Endometrium (tissue), 2 donors: ENCODE data around the gene PLVAP.
"Not testable (repeated sequence)": the region's sequence is repeated elsewhere in the genome, so short reads cannot be mapped to it uniquely, and the experiment has no call there.

Source experiments
- FAIRE-seq: peaks from 2 replicates; lab custom pipeline; 2012; peaks lifted over from hg19 to GRCh38; lab: Jason Lieb, UNC
- donor health status: control.
- donor health status: control.

PLVAP gene

DNA sequence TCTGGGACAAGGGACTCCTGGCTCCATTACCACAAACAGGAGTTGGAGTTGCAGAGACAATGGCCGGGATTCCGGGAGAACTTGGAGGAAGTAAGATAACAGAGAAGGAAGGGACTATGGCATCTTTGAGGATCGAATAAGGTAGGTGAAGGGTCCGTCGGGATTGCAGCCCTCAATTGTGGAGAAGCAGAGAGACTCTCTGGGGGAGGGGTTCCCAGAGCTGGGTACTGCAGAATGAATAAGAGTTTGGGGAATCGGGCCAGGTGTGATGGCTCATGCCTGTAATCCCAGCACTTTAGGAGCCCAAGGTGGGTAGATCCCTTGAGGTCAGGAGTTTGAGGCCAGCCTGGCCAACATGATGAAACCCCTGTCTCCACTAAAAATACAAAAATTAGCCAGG lies 24.5 kb upstream of the PLVAP start:
- FAIRE-seq, result no peak

DNA sequence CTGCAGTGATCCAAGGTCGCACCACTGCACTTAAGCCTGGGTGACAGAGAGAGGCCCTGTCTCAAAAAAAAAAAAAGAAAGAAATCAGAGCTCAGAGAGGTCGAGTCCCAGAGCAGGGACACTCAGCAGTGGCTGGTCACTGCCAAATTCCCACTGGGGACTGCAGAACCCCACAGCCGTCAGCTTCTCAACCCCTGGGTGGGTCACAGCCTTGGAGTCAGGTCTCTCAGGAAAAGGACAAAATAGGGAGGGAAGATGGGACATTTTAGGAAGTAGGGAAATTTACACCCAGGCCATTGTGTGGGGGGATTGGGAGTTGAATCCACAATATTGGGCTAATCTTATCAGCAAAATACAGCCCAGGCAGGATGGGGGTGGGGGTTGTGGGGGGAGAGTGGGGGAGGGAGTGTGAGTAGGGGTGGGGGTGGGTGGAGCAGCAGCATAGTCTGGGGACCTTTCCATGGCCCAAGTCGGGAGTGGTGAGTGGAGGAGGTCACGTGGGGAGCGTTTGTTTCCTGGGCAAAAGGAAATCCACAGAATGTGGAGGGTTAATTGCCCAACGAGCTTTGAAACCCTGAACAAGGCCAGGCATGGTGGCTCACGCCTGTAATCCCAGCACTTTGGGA lies 21.9 kb upstream of the PLVAP start:
- no peak for FAIRE-seq

- FAIRE-seq, result no peak
These were observed 17.8 kb upstream of the PLVAP start for GRCh38 chr19:17394891-17395415.

- FAIRE-seq, result no peak
These were observed 16.8 kb upstream of the PLVAP start, which contains the start of gene CCDC194 for GRCh38 chr19:17393914-17394313. TSS of gene CCDC194 (minus strand) at chr19:17394196. CDS start at chr19:17394158, 38 bp downstream.

- no peak for FAIRE-seq
These were observed 15.9 kb upstream of the PLVAP start for GRCh38 chr19:17393002-17393401.

GRCh38 chr19:17391371-17392151 lies 14.4 kb upstream of the PLVAP start:
- no peak for FAIRE-seq

DNA sequence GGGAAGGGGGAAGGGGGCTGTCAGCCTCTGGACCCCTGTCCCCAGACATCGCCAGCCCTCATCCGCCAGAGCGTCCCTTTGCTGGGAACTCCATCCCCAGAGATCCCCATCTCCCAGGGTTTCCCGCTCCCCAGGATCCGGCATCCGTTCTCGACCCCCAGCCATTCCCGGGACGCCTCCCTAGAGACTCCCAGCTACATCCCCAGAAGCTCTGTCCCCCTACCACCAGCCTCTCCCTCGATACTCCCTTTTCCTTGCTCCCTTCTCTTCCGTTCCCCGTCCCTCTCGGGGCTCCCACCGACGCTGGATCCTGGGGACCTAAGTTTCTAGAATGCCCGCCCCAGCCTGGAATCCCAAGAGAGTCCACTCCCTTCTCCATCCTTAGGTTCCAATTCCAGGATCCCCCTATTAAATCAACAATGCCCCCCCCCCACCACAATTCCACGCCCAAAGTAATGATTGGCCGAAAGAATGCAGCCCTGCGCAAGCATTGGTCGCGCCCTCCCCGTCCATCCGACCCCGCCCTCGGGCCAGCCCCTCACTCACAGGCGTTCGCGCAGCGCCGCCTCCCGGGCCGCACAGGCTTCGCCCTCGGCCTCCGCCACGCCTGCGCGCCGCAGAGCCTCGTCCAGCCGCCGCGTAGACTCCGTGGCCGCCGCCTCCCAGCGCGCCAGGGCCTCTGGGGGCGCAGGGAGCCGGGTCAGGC lies 13.7 kb upstream of the PLVAP start:
- no peak for FAIRE-seq

DNA sequence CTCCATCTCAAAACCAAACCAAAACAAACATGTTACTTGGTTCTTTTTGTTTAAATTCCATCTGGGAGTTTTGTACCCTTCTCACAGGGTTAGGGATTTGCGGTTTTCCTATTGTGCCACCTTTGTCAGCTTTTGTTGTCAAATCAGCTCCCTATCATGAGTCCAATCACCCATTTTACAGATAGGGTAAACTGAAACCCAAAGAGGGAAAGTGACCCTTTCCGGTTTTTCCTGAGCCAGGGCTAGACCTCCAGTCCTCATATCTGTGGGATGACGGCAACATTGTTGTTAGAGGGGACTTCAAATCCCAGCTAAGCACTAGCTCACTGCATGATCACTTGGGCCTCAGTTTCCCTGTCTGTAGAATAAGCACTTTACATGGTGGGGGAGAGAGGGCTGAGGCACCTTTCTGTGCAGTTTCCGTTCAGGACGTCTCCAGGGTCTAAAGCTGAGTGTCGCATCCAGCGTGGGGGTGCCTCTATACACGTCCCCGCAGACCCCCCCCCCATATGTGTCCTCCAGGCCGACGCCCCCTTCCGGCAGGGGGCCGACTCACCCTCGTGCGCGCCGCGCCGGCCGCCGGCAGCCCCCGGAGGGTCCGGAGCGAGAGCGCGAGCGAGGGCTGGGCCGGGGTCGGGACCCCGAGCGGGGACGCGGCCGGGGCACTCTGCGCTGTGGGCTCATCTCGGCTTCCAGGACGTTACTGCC lies 13.0 kb upstream of the PLVAP start:
- FAIRE-seq, result no peak

DNA sequence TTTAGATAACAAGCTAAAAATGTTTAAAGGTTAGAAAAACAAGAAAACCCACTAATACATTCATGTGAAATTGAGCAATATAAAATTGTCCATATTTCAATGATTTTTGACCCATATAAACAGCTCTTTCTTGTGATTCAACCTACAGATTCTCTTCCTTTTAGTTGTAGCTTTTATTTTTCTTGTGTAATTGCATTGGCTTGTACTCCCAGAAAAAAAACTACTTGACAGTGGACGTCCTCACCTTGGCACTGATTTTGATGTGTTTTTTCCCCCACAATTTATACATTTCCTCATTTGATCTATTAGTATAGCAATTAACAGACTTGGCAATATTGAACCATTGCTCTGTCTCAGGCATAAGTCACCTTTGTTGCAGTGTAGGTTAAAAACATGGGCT lies 12.1 kb upstream of the PLVAP start:
- FAIRE-seq, result no peak

- no peak for FAIRE-seq
These were observed 8.9 kb upstream of the PLVAP start for GRCh38 chr19:17385878-17386611.

- no peak for FAIRE-seq
These were observed 3.4 kb upstream of the PLVAP start for GRCh38 chr19:17380426-17381138.

- no peak for FAIRE-seq
These were observed 2.1 kb upstream of the PLVAP start for GRCh38 chr19:17379221-17379631.

DNA sequence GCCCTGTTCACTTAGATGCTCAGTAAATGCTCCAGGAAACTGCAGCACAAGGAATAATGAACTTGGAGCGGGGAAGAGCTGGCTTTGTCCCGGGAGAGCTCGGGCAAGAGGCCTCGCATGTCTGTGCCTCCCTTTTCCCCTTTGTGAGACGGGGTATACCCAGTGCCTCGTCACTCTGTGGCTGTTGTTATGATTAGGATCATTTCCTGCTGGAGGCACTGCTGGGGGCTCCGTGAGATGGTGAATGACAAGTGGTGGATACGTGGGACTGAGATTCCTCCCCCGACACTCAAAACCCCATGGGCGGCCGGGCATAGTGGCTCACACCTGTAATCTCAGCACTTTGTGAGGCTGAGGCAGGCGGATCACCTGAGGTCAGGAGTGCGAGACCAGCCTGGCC lies 1.1 kb upstream of the PLVAP start:
- FAIRE-seq, result no peak

DNA sequence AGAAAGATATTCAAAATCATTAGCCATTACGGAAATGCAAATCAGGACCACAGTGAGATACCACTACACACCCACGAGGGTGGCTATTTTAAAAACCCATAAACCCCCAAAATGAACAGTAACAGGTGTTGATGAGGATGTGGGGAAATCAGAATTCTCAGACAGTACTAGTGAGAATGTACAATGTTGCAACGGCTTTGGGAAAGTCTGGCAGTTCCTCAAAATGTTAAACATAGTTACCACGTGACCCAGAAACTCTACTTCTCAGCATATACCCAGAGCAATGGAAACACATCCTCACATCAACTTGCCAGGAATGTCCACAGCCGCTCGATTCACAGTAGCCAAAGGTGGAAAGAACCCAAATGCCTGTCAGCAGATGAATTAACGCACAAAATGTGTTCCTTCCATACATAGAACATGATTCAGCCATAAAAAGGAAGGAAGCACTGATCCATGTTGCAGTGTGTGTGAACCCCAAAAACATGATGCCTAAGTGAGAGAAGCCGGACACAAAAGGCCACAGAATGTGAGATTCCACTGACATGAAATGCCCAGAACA lies 7.0 kb downstream of the PLVAP start:
- no peak for FAIRE-seq

DNA sequence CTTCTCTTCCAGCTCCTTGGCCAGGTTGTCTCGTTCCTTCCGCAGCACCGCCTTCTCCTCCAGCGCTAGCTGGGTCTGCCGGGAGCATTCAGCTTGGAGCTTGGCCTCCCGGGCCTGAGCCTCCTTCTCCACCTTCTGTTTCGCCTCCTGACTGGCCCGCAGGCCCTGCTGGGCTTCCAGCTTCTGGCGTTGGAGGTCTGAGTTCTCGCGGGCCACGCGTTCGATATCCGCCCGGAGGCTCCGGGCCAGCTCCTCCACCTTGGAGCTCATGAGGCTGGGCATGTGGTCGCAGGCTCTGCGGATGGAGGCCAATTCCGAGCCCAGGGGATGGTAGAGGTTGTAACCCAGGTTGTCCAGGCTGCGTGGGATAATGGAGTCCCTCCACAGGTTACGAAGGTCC lies 11.8 kb downstream of the PLVAP start:
- no peak for FAIRE-seq

- FAIRE-seq, result not testable (repeated sequence)
These were observed 13.1 kb downstream of the PLVAP start for GRCh38 chr19:17363852-17364605.

- FAIRE-seq, result no peak
These were observed 17.0 kb downstream of the PLVAP start for GRCh38 chr19:17359905-17360800.

DNA sequence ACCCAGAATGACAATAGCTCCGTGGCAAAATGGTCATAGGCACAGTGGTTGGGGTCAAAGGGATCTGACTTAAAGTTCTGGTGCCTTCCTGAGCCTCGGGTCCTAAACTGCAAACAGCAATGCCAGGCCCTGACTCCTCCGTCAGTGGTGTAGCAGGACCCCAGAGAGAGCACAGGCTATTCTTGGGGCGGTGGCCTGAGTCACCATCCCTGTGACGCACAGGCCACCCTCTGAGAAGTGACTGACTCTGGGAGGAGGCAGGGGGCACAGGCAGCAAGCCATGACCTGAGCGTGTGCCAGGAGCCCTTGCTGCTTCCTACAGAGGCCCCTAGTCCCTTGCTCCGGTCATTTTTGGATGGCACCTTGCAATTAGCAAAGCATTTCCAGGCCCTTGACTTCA lies 18.7 kb downstream of the PLVAP start:
- no peak for FAIRE-seq

GRCh38 chr19:17357724-17358123 lies 19.4 kb downstream of the PLVAP start:
- no peak for FAIRE-seq
